MV-4-11 (cell line): ENCODE results near the gene NHLH2.

Experiments used
- DNase-seq: peaks from one replicate; lab custom pipeline; 2025; lab: John Stamatoyannopoulos, UW

The NHLH2 gene

GRCh38 chr1:115840605-115841460 lies at the start of gene NHLH2:
Gene NHLH2, minus strand, starts transcription at chr1:115841126. Its CDS starts 2,754 bp downstream, at chr1:115838372.
- DNase-seq: no peak

- no peak for DNase-seq
Measured at GRCh38 chr1:115890580-115890979, 49.7 kb upstream of the NHLH2 start.

- no peak for DNase-seq
Measured at GRCh38 chr1:115888976-115889375, 48.0 kb upstream of the NHLH2 start.

GRCh38 chr1:115882913-115883902 lies 42.3 kb upstream of the NHLH2 start:
- DNase-seq: no peak

GRCh38 chr1:115880981-115881672 lies 40.2 kb upstream of the NHLH2 start:
- peak; percentile 39 for DNase-seq

- peak; percentile 48 for DNase-seq
Measured at GRCh38 chr1:115879977-115880376, 39.1 kb upstream of the NHLH2 start.

GRCh38 chr1:115877511-115877910 lies 36.6 kb upstream of the NHLH2 start:
- no peak for DNase-seq

GRCh38 chr1:115874904-115875303 lies 34.0 kb upstream of the NHLH2 start:
- DNase-seq: peak; percentile 77

- DNase-seq: no peak
Measured at GRCh38 chr1:115874497-115874896, 33.6 kb upstream of the NHLH2 start.

GRCh38 chr1:115873184-115873583 lies 32.3 kb upstream of the NHLH2 start:
- DNase-seq: peak; percentile 41

GRCh38 chr1:115869064-115869463 lies 28.1 kb upstream of the NHLH2 start:
- DNase-seq: no peak

GRCh38 chr1:115867216-115867615 lies 26.3 kb upstream of the NHLH2 start:
- DNase-seq: no peak

GRCh38 chr1:115865704-115866380 lies 24.9 kb upstream of the NHLH2 start:
- peak; percentile 74 for DNase-seq

GRCh38 chr1:115862403-115862802 lies 21.5 kb upstream of the NHLH2 start:
- DNase-seq: no peak

GRCh38 chr1:115854005-115854404 lies 13.1 kb upstream of the NHLH2 start:
- DNase-seq: peak; percentile 22

- DNase-seq: no peak
Measured at GRCh38 chr1:115850937-115851336, 10.0 kb upstream of the NHLH2 start.

- DNase-seq: no peak
Measured at GRCh38 chr1:115847787-115848186, 6.9 kb upstream of the NHLH2 start.

- no peak for DNase-seq
Measured at GRCh38 chr1:115842948-115843347, 2.0 kb upstream of the NHLH2 start.

GRCh38 chr1:115839679-115840237 lies 1.2 kb downstream of the NHLH2 start:
- DNase-seq: no peak

- no peak for DNase-seq
Measured at GRCh38 chr1:115839029-115839678, 1.8 kb downstream of the NHLH2 start.
